HFF-Myc (cell line): ENCODE data around the gene CBLN2.

Experiments used
- DNase-seq: peaks from one replicate; pipeline ENCODE4 v3.0.0-alpha.2; 2011; ENCODE audit warnings: low read depth; ENCODE audit errors: extremely low read depth
- H3K4me3 ChIP-seq: replicated peaks from 2 replicates; pipeline ENCODE4 v1.5.1; 2011; ENCODE audit warnings: low read depth, mild to moderate bottlenecking, control low read depth, low read length
- TF ChIP-seq, protein P1 (sequence below): IDR thresholded peaks from 2 replicates; pipeline ENCODE4 v1.5.1; 2012; ENCODE audit warnings: mild to moderate bottlenecking, low read depth, low read length, control low read depth; ENCODE audit errors: missing control alignments

CBLN2 gene

DNA sequence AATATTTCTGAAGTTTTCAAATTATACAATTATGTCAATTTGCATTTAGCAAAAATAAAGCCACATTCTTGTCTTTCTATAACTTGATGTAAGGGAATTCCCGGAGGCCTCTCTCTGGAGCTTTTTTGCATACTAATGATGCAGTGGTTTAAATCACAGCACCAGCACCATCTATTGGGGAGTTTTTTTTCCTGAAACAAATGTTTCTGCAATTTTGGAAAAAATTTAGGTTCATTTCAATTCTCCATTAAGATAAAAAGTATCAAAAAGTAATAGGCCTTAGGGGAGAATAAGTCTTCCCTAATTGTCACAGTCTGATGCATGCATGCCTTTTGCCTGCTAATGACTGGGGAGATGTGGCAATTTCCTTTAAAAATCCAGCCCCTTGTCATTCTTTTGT lies 13.5 kb downstream of the CBLN2 start:
- TF ChIP-seq, protein P1, sequence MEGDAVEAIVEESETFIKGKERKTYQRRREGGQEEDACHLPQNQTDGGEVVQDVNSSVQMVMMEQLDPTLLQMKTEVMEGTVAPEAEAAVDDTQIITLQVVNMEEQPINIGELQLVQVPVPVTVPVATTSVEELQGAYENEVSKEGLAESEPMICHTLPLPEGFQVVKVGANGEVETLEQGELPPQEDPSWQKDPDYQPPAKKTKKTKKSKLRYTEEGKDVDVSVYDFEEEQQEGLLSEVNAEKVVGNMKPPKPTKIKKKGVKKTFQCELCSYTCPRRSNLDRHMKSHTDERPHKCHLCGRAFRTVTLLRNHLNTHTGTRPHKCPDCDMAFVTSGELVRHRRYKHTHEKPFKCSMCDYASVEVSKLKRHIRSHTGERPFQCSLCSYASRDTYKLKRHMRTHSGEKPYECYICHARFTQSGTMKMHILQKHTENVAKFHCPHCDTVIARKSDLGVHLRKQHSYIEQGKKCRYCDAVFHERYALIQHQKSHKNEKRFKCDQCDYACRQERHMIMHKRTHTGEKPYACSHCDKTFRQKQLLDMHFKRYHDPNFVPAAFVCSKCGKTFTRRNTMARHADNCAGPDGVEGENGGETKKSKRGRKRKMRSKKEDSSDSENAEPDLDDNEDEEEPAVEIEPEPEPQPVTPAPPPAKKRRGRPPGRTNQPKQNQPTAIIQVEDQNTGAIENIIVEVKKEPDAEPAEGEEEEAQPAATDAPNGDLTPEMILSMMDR, result no peak
- H3K4me3 ChIP-seq, result no peak overlapping the region
- no peak for DNase-seq

DNA sequence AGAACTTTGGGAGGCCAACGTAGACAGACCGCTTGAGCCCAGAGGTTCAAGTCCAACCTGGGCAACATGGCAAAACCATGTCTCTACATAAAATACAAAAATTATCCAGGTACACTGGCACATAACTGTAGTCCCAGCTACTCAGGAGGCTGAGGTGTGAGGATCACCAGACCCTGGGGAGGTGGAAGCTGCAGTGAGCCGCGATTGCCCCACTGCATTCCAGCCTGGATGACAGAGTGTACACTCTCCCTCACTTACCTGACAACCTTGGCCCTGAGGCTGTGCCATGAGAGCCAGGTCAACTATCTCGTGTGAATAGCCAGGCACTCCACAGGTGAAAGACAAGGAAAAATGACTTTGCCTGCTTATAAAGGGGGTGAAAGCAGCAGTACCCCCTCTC lies 39.3 kb downstream of the CBLN2 start:
- H3K4me3 ChIP-seq, result no peak overlapping the region
- no peak for DNase-seq
- TF ChIP-seq, protein P1, result no peak

DNA sequence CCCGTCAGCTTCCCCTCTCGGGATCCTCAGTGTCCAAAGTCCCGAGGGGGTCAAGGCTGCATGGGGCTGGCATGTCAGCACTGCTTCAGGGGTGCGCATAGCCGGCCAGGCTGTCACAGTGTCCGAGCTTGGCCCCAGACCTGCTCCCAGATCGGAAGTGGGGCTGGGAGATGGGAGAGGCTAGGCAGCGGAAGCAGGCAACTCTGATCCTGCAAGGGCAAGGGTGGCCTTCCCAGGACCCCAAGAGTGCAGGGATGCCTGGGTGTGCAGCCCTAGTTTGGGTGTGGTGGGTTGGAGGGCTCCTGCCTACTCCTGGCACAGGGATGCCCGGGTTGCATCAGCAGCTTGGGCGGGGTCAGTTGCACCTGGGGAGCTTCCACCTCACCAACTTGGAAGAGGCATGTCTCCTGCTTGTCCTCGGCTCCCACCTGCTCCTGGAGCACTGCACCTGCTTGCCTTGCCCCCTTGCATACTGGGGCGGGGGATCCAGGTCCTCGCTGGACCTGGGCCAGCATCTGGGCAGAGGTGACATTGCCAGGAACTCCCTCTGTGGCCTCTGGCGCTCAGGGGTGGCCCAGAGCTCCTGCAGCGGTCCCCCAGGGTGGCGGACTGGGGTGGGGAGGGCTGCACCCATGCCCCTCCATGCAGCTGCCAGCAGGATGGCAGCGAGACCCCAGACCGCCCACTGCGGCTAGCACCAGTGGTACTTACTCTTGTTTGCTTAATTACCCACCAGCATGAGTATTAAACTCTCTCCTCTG lies 41.3 kb downstream of the CBLN2 start:
- no peak for DNase-seq
- TF ChIP-seq, protein P1, result no peak

DNA sequence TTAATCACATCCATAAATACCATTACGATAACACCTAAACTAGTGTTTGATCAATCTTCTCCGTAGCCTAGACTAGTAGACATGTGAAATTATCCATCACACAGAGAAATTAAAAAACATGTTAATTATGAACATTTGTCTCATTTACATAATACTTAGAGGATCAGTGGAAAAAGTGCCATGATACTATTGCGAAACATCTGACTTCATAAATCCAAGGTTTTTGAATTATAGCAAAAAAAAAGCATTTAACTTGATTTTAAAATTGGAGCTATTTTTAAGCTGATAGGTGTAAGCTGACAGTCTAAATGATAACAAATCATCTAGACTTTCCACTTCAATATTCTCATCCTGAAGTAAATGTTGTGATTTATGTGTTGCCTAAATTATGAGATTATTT lies 51.6 kb downstream of the CBLN2 start:
- TF ChIP-seq, protein P1, result no peak
- DNase-seq, result no peak
- no peak overlapping the region for H3K4me3 ChIP-seq

More for the DNA sequence above, 41.3 kb downstream of the CBLN2 start:
- no peak overlapping the region for H3K4me3 ChIP-seq
